ENCODE data around the gene BPIFA3. TPM values are rescaled to one million over a fixed set of nuclear protein-coding genes. Genes with fewer than 3 reads are reported as not detected.
A peak's percentile ranks its signal among the peaks of the same experiment; 100 is the strongest.

The BPIFA3 gene
- total RNA-seq, 1 donor from 2014 or later = not detected

- DNase-seq (ENCODE audit: low spot score) = peak; percentile 67
These were observed 5.2 kb upstream of the BPIFA3 start for GRCh38 chr20:33211817-33212424.

DNA sequence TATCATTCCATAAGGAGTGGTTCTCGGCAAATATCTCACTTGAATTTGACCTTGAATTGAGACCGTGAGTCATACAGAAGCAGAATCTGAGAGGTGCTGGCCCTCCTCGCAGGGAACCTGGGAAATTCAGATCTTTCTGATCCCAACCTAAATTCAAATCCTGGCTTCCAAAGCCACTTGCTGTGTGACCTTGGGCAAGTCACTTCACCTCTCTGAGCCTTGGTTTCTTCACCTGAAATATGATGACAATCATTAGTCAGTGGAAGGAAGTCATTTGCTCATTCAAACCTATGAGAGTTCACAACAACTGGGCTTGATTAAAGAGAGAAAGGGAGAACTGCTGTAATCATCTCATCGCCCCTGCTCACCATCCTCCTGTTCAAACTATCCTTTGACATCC is 7.2 kb downstream of the BPIFA3 start:
- DNase-seq (ENCODE audit: low spot score) = no peak

DNA sequence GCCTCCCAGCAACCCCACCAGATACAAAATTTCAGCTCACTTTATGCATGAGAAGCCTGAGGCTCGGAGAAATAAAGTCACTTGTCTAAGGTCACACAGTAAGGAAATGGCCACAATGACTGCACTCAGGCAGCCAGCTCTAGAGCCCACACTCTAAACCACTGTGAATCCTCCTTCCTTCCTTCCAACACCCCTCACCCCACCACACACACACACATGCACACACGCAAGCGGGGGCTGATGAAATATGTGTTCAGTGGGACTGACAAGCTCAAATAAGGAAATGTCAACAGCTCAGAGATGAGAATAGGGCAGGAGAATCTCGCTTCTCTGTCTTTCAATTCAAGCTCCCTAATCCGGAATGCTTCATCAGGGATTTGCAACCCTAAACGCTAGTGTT is 12.7 kb downstream of the BPIFA3 start:
- no peak for DNase-seq (ENCODE audit: low spot score)

- no peak for DNase-seq (ENCODE audit: low spot score)
These were observed 14.1 kb downstream of the BPIFA3 start for GRCh38 chr20:33231237-33231636.

DNA sequence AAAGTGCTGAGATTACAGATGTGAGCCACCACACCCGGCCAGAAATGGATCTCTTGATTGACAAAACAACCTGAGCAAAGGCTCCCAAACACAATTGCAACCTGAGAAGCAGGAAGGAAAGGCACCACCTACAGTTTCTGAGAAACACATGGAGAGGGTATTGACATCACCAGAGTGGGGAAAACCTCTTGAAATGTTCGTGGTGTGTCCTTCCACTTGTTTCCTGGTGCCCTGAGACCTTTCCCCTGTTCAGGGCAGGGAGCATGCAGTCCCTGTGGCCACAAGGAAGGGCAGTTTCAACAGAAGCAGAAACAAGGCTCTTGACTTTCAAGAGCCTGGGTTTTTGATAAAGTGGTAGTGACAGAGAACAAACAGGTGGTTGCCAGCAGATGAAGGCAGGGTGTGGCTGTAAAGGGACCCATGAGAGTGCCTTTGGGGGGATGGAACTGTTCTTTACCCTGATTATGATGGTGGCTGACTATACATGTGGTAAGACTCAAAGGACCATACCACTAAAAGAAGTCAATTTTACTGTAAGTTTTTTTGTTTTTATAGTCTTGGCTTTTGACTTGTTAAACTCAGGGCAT is 15.4 kb downstream of the BPIFA3 start:
- no peak for DNase-seq (ENCODE audit: low spot score)

DNA sequence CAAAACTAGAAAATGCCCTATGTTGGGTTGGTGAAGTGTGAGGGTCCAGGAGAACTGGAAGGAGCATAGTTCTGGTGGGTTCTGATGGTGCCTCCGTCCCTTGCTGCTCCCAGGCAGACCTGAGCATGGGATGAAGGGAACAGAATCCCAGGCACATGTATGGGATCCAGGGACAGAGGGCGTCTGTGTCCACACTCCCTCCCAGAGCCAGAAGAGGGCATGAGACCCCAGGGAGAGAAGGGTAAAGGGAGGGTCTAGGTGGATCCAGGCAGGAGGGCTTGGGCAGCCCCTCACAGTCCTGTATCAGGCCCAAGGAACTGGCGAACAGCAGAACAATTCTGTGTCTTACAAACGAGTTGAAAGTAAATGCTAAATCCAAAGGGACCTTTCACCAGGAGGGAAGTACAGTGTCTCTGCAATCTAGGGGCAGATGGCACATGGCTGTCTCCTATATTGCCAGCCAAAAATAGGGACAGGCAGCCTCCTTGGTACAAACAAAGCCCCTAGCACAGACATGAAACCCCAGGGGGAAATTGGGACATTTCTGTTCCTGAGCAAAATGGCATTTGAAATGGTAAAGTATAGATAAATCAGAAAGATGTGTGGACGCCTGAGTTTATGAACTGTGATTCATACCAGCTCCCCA is 16.1 kb downstream of the BPIFA3 start:
- no peak for DNase-seq (ENCODE audit: low spot score)

DNA sequence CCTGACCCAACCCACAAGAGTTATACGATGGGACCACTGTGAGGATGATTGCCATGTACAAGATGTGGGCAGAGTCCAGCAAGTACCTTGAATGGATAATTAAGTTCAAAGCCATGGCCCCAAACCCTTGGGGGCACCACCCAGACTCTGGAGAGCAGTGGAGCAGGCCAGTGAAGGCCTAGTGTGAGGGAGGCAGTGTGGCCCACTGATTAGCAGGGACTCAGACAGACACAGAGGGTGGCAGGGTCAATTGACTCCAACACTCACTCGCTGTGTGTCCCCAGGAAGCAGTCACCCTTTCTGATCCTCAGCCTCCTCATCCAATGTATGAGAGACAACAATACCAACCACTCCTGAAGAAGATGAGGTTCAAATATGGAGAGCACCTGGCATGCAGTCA is 16.9 kb downstream of the BPIFA3 start:
- DNase-seq (ENCODE audit: low spot score) = no peak

DNA sequence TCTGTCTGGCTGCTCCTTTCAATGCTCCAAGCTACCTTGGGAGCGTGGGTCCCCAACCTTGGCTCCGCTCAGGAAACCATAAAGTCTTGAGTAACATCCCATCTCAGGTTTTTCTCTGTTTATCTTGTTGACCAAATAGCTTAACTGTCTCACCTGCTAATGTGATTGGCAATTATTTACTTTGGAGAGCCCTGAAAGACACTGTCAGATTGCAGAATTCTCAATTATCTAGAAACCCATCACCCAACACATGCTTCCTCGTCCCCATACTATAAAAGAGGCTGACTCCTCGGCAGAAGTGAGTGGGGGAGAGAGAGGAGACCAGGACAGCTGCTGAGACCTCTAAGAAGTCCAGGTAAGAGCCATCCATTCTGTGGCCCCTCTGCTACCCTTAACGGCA is 18.5 kb downstream of the BPIFA3 start, which contains the start of gene BPIFA1:
Gene BPIFA1, plus strand, starts transcription at position 301 of the 400 bp plus-strand sequence. CDS start 1,716 bp downstream, outside the sequence.
- no peak for DNase-seq (ENCODE audit: low spot score)

DNA sequence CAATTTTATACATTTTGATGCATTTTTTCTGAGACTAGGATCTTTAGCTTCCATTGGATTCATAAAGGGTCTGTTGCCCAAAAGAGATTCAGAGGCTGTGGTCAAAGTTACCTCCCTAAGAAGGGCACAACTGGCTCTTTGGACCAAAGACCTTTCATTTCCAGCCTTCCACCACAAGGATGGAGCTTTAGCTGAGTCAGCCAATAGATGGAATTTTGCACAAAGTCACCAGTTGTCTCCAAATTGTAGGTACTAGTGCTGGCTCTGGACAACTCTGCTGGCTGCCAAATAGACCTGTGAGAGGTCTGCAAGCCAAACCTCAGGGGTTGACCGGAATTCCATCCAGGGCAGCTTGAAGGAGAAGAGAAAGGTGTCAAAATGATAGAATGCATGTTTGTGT is 19.2 kb downstream of the BPIFA3 start:
- no peak for DNase-seq (ENCODE audit: low spot score)

DNA sequence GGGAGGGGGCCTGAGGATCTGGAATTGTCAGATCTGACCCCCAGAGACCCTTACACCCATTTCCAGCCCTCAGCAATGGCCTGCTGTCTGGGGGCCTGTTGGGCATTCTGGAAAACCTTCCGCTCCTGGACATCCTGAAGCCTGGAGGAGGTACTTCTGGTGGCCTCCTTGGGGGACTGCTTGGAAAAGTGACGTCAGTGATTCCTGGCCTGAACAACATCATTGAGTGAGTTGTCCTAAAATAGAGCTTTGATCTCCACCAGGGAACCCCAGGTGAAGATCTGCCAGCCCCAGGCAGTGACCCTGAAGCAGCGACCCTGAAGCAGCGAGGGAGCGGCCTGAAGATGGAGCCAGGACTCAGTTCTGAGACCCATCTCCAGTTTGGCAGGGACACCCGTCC is 20.8 kb downstream of the BPIFA3 start:
- no peak for DNase-seq (ENCODE audit: low spot score)

DNA sequence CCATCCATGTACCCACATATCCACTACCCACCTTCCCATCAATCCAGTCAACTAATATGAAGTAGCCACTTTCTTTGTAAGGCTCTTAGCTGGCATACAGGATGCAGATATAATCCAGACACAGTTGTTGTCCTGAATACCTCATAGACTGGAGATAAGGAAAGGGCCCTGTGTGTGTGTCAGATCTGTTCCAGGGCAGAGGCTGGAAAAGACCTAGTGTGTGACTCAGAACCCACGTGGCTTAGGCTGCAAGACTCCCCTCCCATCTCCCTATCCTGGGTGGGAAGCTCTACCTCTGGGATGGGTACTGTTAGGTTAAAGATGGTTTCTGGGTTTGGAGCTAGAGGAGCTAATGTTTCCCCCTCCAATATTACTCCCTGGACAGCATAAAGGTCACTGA is 22.3 kb downstream of the BPIFA3 start:
- no peak for DNase-seq (ENCODE audit: low spot score)

- no peak for DNase-seq (ENCODE audit: low spot score)
These were observed 23.0 kb downstream of the BPIFA3 start for GRCh38 chr20:33239979-33240736.

- DNase-seq (ENCODE audit: low spot score) = no peak
These were observed 23.8 kb downstream of the BPIFA3 start for GRCh38 chr20:33240923-33241322.

GRCh38 chr20:33242319-33243100 is 25.4 kb downstream of the BPIFA3 start:
- DNase-seq (ENCODE audit: low spot score) = no peak

- DNase-seq (ENCODE audit: low spot score) = no peak
These were observed 28.9 kb downstream of the BPIFA3 start for GRCh38 chr20:33246077-33246476.

- no peak for DNase-seq (ENCODE audit: low spot score)
These were observed 32.3 kb downstream of the BPIFA3 start for GRCh38 chr20:33249456-33249855.

- no peak for DNase-seq (ENCODE audit: low spot score)
These were observed 33.5 kb downstream of the BPIFA3 start for GRCh38 chr20:33250666-33251065.

DNA sequence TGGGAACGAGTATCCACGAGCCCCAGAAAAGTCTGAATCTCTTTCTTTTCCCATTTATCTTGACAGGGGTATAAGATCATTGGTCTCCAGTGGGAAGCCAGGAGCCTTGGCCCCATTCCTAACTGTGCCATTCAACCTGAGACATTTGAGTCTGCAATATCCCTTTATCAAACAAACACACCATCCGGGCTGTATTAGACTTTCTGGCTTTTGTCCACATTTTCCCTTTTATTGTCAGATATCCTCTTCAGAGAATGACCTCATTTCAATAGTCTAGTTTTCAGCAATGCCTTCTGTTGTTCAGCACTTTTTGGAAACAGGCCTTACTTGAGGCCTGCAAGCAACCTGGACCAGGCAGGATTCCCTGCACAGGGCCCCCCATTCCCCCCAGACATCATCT is 34.3 kb downstream of the BPIFA3 start:
- DNase-seq (ENCODE audit: low spot score) = no peak

DNA sequence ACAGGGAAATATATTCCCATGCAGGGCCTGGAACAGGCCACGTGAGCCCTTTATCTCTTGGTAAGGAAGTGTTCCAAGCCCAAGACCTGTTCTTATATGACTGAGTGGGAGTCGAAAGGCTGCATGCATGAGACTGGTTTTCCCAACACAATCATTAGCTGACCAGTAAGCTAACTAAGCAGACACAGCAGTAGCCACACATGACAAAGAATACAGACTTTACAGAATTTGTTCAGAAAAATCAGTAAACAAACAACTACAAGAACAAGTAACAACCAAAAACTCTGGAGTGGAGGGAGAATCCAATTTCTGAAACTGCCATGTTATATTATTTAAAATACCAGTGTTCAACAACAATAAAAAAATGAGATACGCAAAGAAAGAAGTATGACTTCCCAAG is 35.3 kb downstream of the BPIFA3 start:
- DNase-seq (ENCODE audit: low spot score) = no peak

DNA sequence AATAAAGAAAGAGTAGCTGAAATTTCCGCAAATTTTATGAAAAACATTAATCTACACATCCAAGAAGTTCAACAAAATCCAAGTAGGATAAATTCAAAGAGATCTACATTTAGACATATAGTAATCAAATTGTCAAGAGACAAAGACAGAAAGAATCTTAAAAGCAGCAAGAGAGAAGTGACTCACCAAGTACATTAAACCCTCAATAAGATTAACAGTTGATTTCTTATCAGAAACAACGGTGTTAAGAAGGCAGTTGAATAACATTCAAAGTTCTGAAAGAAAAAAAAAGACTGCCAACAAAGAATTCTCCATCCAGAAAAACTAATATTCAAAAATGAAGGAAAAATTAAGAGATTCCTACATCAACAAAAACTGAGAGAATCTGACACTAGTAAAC is 37.9 kb downstream of the BPIFA3 start:
- DNase-seq (ENCODE audit: low spot score) = no peak

- DNase-seq (ENCODE audit: low spot score) = no peak
These were observed 40.1 kb downstream of the BPIFA3 start for GRCh38 chr20:33257237-33257636.

DNA sequence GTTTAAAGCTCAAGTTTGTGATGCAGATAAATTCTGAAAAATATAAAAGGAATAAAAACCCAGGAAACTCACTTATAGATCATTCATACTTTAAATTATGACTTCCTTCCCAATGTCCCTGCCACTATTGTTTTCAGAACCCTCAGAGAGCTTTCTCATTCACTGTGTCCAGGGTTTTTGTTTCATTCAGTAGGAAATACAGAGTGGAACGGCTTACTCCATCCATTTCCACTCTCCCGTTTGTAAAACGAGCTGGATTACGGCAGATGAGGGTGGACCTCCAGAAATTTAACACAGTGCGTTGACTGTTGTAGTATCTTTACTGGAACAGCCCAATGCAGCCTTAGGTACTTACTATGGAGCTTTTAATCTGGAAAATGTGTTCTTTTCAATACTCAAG is 42.2 kb downstream of the BPIFA3 start:
- no peak for DNase-seq (ENCODE audit: low spot score)
